DMS153 (cell line): Measurements from ENCODE around the gene CACNB1.

Experiments used
- DNase-seq: peaks from one replicate; lab custom pipeline; 2025; lab: John Stamatoyannopoulos, UW

Gene CACNB1

GRCh38 chr17:39200957-39201510 is 3.6 kb upstream of the CACNB1 start:
- DNase-seq: no peak

DNA sequence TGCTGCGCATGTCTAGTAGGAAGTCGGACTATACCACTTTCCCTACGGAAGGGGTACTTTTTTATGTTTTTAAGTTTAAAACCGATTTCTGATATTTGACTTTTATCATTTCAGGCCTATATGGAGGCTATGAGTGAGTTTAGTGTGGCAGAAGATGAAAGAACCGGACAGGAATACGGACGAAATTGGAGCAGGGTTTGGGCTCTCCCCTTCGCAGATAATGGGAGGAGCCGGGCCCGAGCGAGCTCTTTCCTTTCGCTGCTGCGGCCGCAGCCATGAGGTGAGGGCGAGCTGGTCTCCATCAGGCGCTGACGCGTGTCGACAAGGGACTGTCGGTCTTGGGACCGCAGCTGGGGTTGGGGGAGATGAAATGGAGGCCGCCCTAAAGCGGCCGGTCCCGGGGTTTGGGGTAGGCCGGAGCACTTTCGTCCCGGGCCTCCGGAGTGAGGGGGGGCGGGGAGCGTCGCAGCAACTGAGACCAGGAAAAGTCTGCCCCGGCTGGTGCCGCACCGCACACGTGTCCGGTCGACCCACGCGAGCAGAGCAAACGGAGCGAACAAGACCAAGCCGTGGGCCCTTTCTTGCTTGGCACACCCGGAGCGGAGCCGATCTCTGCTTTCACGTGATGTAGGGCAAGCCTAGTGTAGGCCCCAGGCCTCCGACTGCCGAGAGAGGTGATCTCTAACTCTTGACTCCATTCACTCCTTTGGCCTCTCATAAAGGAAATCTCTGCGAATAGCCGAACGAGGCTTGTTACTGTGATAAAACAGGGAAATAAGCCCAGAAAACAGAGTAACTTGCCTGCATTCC is 2.8 kb upstream of the CACNB1 start, which contains the start of gene RPL19:
TSS of gene RPL19 (plus strand) at position 214 of the 810 bp plus-strand sequence. CDS start at position 276, 62 bp downstream.
- DNase-seq: peak; percentile 74

GRCh38 chr17:39199820-39200069 is 2.3 kb upstream of the CACNB1 start:
- peak; percentile 88 for DNase-seq

DNA sequence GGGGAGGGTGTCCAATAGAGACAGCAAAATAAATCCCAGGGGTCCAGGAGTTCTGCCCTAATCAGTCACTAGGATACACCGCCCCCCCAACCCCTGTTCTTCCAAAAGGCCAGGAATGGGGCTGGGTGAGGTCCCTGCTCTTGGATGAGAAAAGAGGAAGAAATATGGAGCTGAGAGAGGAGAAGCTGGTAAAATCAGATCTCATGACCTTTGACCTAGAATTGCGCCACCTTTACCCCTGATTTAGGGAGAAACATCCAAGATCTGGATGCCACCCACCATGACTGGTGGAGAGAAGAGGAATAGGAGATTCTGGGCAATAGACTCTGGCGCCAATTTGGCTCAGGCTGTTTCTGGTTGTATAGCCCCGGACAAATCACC is 707 bp upstream of the CACNB1 start:
- no peak for DNase-seq

DNA sequence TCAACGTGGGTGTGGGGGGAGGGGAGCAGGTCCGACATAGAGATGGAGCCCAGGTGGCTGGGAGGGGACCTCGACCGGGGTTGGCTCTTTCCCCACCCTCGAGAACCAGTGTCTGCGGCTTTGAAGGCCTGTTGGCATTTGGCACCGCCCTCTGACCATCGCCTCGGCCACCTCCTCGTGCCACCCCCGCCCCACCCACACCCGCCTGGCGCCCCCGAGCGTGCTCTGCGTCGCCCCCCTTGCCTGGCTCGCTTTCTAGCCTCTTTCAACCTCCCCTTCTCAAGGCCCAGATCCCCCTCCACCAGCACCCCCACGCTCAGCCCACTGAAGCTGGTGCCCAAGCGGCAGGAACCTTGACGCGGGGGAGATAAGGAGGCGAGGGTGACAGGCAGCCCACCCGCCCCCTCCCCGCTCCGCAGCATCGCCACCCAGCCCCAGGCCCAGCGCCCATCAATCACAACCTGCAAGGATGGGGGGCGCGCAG is 619 bp downstream of the CACNB1 start:
- DNase-seq: no peak

GRCh38 chr17:39196241-39196807 is 1.1 kb downstream of the CACNB1 start:
- DNase-seq: no peak

DNA sequence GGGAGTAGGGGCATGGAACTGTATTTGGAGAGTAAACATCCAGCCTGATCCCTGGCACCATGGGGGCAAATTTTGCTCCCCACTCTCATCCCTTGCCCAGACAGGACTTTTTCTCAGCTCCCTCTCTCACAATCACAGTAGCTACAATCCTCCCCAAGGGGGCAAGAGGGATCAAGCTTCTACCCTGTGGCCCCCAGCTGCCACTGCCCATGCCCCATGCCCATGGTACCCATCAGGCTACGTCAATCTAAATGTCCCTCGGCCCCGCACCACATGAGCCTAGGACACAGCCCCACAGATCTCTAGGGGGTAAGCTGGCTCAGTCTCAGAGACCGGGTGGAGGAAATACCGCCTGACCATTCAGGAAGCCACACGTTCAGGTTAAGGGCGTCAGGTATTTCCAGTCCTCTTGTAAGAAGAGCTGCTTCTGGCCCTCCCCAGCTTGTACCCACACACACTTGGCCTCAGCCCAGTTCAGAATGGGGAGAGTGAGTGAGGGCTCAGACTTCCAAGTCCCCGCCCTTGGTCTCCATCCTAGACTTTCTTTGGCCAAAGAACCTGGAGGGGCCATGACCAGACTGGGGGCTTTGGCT is 1.8 kb downstream of the CACNB1 start:
- DNase-seq: no peak

GRCh38 chr17:39194985-39195524 is 2.4 kb downstream of the CACNB1 start:
- DNase-seq: no peak

DNA sequence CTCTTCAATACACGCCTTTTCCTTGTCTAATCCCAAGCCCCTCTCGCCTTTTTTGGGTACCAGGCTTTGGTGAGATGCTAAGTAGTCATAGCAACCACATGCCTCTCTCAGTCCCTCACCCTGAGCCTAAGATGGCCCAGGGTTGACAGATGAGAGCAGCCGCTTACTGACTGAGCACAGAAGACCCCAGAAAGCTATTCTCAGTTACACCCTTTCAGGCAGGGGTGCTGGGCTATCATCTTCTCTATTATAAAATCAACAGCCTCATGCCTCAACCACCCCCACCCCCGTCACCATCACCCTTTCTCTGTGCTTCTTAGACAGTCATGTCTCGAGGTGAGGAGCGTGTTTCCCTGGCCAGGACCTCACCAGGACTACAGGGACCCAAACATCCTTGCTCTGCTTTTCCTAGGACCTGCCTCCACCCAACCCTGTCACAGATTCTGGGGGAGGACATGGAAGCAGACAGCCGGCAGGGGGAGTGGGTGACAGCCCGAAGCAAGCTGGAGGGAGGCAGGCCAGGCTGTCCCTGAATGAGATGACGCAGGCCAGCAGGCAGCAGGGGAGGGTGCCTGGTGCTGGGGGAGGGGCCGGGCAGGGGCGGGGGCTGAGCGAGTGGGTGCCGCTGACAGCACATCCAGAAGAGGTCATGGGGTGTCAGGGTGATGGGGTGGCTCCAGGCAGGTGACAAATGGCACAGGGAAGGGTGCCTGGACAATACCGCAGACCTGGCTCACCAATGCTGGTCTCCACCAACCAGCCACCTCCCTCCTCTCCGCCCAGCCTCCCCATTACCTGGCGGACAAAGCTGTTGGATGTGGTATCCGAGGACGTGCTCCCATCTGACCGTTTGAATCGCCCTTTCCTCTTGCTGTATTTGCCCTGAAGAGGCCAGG is 3.1 kb downstream of the CACNB1 start:
- no peak for DNase-seq

DNA sequence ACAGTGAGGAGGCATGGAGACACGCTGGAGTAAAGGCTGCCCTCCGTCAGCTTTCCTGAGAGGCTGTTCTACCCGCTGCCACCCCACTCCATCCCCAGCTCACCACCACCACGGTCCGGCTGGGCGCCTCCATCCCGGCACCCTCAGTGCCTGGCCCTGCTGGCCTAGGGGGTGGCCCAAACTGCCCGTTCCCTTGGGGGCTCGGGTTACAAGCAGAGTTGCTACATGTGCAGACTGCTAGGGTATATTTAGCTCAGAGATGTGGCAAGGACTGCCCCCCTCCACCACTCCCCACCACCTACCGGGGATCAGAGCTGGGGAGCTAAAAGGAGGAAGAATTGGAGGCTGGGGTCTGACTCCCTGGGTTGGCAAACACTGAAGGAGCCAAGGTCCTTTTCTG is 4.1 kb downstream of the CACNB1 start:
- no peak for DNase-seq

GRCh38 chr17:39192901-39193300 is 4.6 kb downstream of the CACNB1 start:
- DNase-seq: no peak

DNA sequence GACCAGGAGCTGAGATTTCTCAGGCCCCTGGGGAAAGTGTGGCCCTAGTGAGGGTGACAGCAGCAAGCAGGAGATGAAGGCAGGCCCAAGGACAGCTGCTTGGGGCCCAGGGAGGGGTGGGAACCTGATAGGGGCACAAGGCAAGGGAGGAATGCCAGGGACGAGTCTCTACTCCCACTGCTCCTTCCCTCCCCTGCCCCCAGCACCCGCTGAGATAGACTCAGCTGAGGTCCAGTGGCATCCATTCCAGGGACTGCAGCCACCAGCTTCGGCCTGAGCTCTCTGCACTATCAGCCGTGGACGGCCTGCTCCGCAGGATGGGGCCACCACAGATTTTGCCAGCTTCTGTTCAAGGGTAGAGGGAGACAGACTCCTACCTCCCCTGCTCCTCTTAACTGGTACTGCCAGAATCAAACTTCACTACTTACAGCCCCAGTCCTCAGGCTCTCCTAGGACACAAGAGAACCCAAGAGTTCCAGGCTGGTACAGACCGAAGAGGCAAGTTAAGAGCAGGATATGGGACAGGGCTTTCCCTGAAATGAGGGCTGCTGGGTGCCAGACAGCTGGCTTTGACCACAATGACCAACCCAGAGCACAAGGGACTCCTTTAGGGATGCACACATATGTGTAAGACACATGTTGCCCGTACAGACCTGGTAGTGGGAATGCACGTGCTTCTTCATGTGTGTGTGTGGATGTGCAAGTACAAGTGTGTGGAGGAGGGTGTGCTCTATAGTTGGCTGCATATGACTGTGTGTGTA is 5.5 kb downstream of the CACNB1 start:
- no peak for DNase-seq

- no peak for DNase-seq
Observed at GRCh38 chr17:39187152-39187830, 10.2 kb downstream of the CACNB1 start.

DNA sequence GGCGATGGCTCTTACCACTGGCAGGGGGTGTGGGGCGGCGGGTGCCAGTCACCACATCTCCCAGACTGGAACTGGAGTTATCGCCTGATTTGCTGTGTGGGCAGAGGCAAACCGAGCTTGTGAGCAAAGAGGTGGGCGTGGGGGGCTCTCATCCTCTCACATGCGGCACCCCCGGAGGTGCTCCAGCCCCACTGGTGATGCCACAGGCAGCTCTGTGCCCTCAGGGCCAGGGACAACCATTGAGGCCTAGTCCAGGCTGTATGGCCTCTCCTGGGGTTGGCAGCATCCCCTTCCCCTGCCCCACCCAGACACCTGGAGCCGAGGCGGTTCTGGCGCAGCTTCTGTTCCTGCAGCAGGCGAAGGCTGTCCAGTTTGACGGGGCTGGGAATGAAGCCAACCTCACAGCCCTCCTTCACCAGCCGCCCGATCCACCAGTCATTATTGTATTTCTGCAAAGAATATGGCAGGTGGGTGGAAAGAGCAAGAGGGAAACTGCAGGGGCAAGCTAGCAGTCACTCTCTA is 10.9 kb downstream of the CACNB1 start:
- DNase-seq: no peak

GRCh38 chr17:39183720-39184119 is 13.7 kb downstream of the CACNB1 start:
- DNase-seq: no peak

DNA sequence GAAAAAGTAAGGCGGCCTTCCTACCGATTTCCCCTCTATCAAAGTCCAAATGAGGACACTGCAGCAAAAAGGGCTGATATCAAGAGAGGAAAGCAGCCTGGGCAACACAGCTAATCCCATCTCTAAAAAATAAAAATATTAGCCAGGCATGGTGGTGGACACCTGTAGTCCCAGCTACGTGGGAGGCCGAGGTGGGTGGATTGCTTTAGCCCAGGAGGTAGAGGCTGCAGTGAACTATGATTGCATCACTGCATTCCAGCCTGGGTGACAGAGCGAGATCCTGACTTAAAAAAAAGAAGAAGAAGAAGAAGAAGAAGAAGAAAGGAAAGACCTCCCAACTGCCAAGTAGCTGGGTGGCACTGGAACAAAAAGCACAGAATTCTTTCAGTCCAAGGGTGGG is 14.4 kb downstream of the CACNB1 start:
- DNase-seq: no peak

DNA sequence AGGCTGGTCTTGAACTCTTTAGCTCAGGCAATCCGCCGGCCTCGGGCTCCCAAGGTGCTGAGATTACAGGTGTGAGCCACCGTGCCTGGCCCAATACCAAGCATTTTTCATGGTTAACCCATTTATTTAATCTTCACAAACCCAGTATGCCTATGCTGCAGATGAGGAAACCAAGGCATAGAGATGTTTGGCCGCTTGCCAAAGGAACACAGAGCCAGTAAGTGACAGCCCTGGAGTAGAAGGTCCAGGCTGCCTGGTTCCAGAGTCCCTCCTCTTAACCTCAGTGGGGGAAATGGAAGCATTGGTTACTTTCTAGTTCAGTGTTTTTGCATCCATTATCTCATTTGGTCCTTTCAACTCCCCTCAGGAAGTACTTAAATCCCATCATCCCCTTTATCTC is 16.2 kb downstream of the CACNB1 start:
- no peak for DNase-seq

GRCh38 chr17:39178536-39178935 is 18.9 kb downstream of the CACNB1 start:
- peak; percentile 39 for DNase-seq

DNA sequence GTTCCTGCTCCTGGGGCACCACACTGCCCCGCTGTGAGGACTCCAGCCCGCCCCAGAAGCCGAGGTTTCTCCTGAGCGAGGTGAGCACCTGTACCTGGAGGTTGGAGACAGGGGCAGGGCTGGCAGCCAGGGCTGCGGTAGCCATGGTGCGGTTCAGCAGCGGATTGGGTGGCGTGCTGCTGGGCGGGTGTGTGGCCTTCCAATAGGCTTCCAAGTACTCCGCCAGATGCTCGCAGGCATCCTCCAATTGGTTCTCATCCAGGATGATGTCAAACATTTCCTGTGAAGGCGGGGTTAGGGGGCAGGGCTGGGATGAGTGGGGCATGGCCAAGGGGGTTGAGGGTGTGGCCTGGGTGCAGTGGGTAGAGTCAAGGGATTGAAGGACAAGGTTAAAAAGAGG is 20.2 kb downstream of the CACNB1 start:
- DNase-seq: no peak

DNA sequence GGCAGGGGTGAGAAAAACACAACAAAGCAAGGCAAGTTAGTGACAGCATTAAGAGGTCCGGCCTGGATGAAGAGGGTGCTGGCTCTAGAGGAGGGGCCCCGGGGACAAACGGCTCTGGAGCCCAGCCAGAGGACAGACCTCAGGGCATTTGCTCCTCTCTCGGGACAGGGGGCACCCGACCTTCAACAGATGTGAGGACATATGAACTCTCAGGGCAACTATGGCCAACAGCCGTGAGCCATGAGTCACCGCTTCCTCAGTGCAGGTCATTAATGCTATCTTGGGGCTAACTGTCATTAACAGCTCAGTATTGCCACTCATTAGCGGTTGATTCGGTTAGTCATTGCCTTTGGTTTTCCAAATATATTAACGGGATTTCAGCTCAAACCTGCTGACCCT is 21.8 kb downstream of the CACNB1 start:
- DNase-seq: no peak
